CD14-positive monocyte (primary cell): Measurements from ENCODE around the gene PLOD2. TPM values are rescaled to one million over a fixed set of nuclear protein-coding genes. Genes with fewer than 3 reads are reported as not detected.

ENCODE experiments used
- DNase-seq, 3 donors: peaks; one replicate each; pipeline ENCODE4 v3.0.0-alpha.2; 2011 to 2022
- H2AFZ ChIP-seq: 2 replicates; pipeline ENCODE4 v1.6.0; 2012; ENCODE audit warnings: mild to moderate bottlenecking, low read depth, low read length, inconsistent platforms; ENCODE audit not compliant: insufficient read depth, poor library complexity, severe bottlenecking
- H3K27ac ChIP-seq, 2 donors: 1 replicate in 1 of 2; 2 replicates in 1 of 2; pipeline ENCODE4 v1.5.1; 2012 to 2013; ENCODE audit warnings: low read length in 2 of 2, control low read depth in 1 of 2, inconsistent platforms in 1 of 2, low read depth in 1 of 2, mild to moderate bottlenecking in 1 of 2
- H3K27me3 ChIP-seq, 2 donors: one replicate each; pipeline versions ENCODE4 v1.6.0 to v1.6.1; 2011 to 2013; ENCODE audit warnings: low read length in 2 of 2; ENCODE audit not compliant: control insufficient read depth in 2 of 2, insufficient read depth in 2 of 2
- H3K36me3 ChIP-seq, 2 donors: replicated peaks in 1 of 2; 1 replicate in 1 of 2; 2 replicates in 1 of 2; pipeline versions ENCODE4 v1.5.1 to v1.6.1; 2012 to 2013; ENCODE audit warnings: low read length in 2 of 2, control low read depth in 1 of 2, inconsistent platforms in 1 of 2, mild to moderate bottlenecking in 1 of 2; ENCODE audit not compliant: insufficient read depth in 2 of 2, control insufficient read depth in 1 of 2
- H3K4me1 ChIP-seq, 2 donors: 1 replicate in 1 of 2; 2 replicates in 1 of 2; pipeline versions ENCODE4 v1.5.1 to v1.6.1; 2012 to 2013; ENCODE audit warnings: low read length in 2 of 2, control low read depth in 1 of 2, inconsistent platforms in 1 of 2, mild to moderate bottlenecking in 1 of 2, moderate library complexity in 1 of 2; ENCODE audit not compliant: insufficient read depth in 2 of 2, control insufficient read depth in 1 of 2
- H3K4me2 ChIP-seq: replicated peaks from 2 replicates; pipeline ENCODE3; 2012; ENCODE audit warnings: low read length, moderate library complexity, mild to moderate bottlenecking; ENCODE audit not compliant: poor library complexity, severe bottlenecking; ENCODE audit errors: extremely low read depth
- H3K4me3 ChIP-seq, 3 experiments: fragments of 200-600 bp in 1 of 3; sonication (generic) in 1 of 3; replicated peaks in 1 of 3; 1 replicate in 2 of 3; 2 replicates in 1 of 3; pipeline ENCODE4 v1.5.1; 2011 to 2013; ENCODE audit warnings: low read length in 3 of 3, mild to moderate bottlenecking in 3 of 3, control low read depth in 2 of 3, low read depth in 2 of 3, inconsistent platforms in 1 of 3, moderate library complexity in 1 of 3
- H3K79me2 ChIP-seq: 2 replicates; pipeline ENCODE4 v1.6.0; 2012; ENCODE audit warnings: mild to moderate bottlenecking, control low read depth, inconsistent platforms, low read length, moderate library complexity; ENCODE audit not compliant: insufficient read depth
- H3K9ac ChIP-seq: 2 replicates; pipeline ENCODE4 v1.6.0; 2017; ENCODE audit warnings: low read length, mild to moderate bottlenecking; ENCODE audit not compliant: insufficient read depth, poor library complexity, severe bottlenecking
- H3K9me3 ChIP-seq, 2 donors: replicated peaks in 1 of 2; 1 replicate in 1 of 2; 2 replicates in 1 of 2; pipeline versions ENCODE4 v1.5.1 to v1.6.1; 2012 to 2013; ENCODE audit warnings: low read length in 2 of 2, control low read depth in 1 of 2; ENCODE audit not compliant: control insufficient read depth in 1 of 2, insufficient read depth in 1 of 2
- H4K20me1 ChIP-seq: 2 replicates; pipeline ENCODE4 v1.6.0; 2012; ENCODE audit warnings: mild to moderate bottlenecking, low read length, control low read depth, moderate library complexity; ENCODE audit not compliant: insufficient read depth
- H3K27ac Mint-ChIP-seq, 7 donors: one replicate each; pipeline ENCODE4 v1.8.0; 2020; ENCODE audit warnings: mild to moderate bottlenecking in 7 of 7, mixed read lengths in 7 of 7, moderate library complexity in 6 of 7, inconsistent platforms in 2 of 7
- H3K27me3 Mint-ChIP-seq, 3 donors: one replicate each; pipeline ENCODE4 v1.8.0; 2021 to 2022; ENCODE audit warnings: low read depth in 3 of 3, mild to moderate bottlenecking in 3 of 3, mixed read lengths in 3 of 3, moderate library complexity in 3 of 3, inconsistent platforms in 1 of 3
- H3K36me3 Mint-ChIP-seq, 2 donors: one replicate each; pipeline ENCODE4 v1.8.0; 2020; ENCODE audit warnings: mixed read lengths in 2 of 2, inconsistent platforms in 1 of 2, mild to moderate bottlenecking in 1 of 2
- H3K4me1 Mint-ChIP-seq: one replicate; pipeline ENCODE4 v1.8.0; 2020; ENCODE audit warnings: mild to moderate bottlenecking, mixed read lengths
- H3K4me3 Mint-ChIP-seq, 2 donors: one replicate each; pipeline ENCODE4 v1.8.0; 2020; ENCODE audit warnings: mild to moderate bottlenecking in 2 of 2, mixed read lengths in 2 of 2, moderate library complexity in 1 of 2
- H3K9me3 Mint-ChIP-seq, 7 donors: one replicate each; pipeline ENCODE4 v1.8.0; 2020 to 2022; ENCODE audit warnings: mixed read lengths in 7 of 7, mild to moderate bottlenecking in 6 of 7, moderate library complexity in 6 of 7, inconsistent platforms in 2 of 7
- WGBS: methylation state at CpG from one replicate; pipeline ENCODE4 v1.1.5; 2013; ENCODE audit warnings: missing lambda C conversion rate; ENCODE audit not compliant: insufficient coverage; 5-methylcytosine and 5-hydroxymethylcytosine counted together
- intact Hi-C, 2 donors: fragments of 100-400 bp; cut with micrococcal nuclease; formaldehyde crosslinking; loops; one replicate each; pipeline versions ENCODE4 v1.15.0 to v1.15.1; 2023
- polyA plus RNA-seq, 3 donors: library from polyadenylated mRNA; depleted of rRNA in 1 of 3; unstranded in 2 of 3; stranded (reverse) in 1 of 3; fragments of 300-500 nt in 2 of 3; fragments of >200 nt in 1 of 3; fragmentation: Illumina TruSeq in 2 of 3; gene quantifications; 1 replicate in 2 of 3; 2 replicates in 1 of 3; pipeline ENCODE4 v1.2.3, GENCODE V29; 2012 to 2021
- TF ChIP-seq, protein P1 (sequence below): fragments of 200-600 bp; IDR thresholded peaks from one replicate; pipeline ENCODE4 v1.8.0; 2022; ENCODE audit warnings: antibody characterized with exemption, mild to moderate bottlenecking

Gene PLOD2
- polyA plus RNA-seq, 3 donors: not detected

DNA sequence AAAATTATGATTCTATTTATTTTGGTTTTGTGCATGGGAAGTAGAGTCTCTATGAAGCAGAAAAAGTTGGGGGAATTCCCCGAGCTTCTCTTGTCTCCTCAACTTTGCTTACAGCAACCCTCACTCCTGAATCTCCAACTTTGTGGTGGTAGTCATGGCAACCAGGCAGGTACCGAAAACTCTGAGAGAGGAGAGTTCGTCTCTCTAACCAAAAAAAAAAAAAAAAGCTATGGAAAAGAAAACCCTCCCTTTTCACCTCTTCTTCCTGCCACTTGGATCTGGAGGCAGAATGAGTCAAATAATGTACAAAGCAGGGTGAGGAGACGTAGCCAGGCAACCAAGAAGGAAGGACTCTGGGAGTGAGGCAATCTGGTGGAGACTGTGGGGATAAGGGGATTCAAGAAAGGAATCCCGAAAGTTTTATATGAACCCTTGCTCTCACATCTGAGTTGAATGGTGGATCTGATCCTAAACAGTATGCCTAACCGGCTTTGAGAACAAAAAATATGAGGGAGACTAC, 108.1 kb downstream of the PLOD2 start:
- Mint-ChIP-seq H3K27ac (peak overlapping the region in 1 of 7 donors; percentile 53), H3K4me1 (no peaks in the 10 kb centered on the region), H3K27me3 (peaks cover 0 to 1% (median 0%) of the 10 kb centered on the region in 3 donors), H3K4me3 (no peak overlapping the region), H3K36me3 (no peaks in the 10 kb centered on the region), H3K9me3 (peaks cover 0 to 3% (median 1%) of the 10 kb centered on the region in 7 donors)
- Histone ChIP-seq H3K79me2 (no peaks in the 10 kb centered on the region), H3K9ac (no peak overlapping the region), H3K4me1 (no peaks in the 10 kb centered on the region), H3K27me3 (no peaks in the 10 kb centered on the region), H3K36me3 (no peaks in the 10 kb centered on the region), H2AFZ (no peak overlapping the region), H3K4me2 (no peak overlapping the region), H3K27ac (no peak overlapping the region), H3K4me3 (no peak overlapping the region), H3K9me3 (no peaks in the 10 kb centered on the region), H4K20me1 (no peaks in the 10 kb centered on the region)
- no peak for DNase-seq
- WGBS: no CpG with 5 or more reads among the region's 6 CpGs
- TF ChIP-seq, protein P1, sequence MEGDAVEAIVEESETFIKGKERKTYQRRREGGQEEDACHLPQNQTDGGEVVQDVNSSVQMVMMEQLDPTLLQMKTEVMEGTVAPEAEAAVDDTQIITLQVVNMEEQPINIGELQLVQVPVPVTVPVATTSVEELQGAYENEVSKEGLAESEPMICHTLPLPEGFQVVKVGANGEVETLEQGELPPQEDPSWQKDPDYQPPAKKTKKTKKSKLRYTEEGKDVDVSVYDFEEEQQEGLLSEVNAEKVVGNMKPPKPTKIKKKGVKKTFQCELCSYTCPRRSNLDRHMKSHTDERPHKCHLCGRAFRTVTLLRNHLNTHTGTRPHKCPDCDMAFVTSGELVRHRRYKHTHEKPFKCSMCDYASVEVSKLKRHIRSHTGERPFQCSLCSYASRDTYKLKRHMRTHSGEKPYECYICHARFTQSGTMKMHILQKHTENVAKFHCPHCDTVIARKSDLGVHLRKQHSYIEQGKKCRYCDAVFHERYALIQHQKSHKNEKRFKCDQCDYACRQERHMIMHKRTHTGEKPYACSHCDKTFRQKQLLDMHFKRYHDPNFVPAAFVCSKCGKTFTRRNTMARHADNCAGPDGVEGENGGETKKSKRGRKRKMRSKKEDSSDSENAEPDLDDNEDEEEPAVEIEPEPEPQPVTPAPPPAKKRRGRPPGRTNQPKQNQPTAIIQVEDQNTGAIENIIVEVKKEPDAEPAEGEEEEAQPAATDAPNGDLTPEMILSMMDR: no peak
- intact Hi-C loops: no loop called here

DNA sequence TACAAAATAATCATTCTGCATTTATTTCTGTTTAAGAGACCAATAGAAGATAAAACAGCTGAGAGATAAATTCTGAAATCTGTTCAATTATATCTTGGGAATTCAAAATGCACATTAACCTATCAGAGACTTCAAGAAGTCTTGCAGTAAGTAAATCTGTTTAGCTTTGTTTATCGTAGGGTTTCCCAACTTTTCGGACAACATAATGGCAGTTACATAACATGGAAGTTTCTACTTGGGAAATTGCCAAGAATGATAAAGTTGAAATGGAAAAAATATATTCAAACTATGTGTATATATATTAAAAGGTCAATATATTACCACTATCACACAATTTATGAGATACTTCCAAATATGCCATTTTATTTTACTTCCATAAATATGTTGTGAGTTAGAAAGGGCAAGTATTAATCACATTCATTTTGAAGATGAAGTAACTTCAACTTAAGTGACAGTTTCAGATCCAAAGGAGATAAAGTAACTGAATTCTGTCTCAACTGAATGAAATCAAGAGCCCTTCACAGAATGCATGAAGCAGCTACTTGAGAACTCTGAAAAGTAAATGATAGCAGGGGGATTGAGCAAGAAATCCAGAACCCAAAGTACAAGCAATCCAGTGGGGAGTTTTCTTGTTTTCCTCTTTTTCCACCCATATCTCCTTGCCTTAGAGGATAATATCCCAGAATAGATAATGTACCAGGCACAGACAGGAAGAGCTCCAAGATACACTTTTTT, 108.8 kb downstream of the PLOD2 start:
- intact Hi-C loops: no loop called here
- Histone ChIP-seq H3K36me3 (no peaks in the 10 kb centered on the region), H3K27me3 (no peaks in the 10 kb centered on the region), H2AFZ (no peak overlapping the region), H3K27ac (no peak overlapping the region), H4K20me1 (no peaks in the 10 kb centered on the region), H3K4me3 (no peak overlapping the region), H3K4me1 (no peaks in the 10 kb centered on the region), H3K9me3 (no peaks in the 10 kb centered on the region), H3K9ac (no peak overlapping the region), H3K4me2 (no peak overlapping the region), H3K79me2 (no peaks in the 10 kb centered on the region)
- DNase-seq: no peak
- Mint-ChIP-seq H3K27me3 (peaks cover 0 to 1% (median 0%) of the 10 kb centered on the region in 3 donors), H3K4me3 (no peak overlapping the region), H3K9me3 (peaks cover 0 to 3% (median 1%) of the 10 kb centered on the region in 7 donors), H3K4me1 (no peaks in the 10 kb centered on the region), H3K27ac (no peak overlapping the region), H3K36me3 (no peaks in the 10 kb centered on the region)
- TF ChIP-seq, protein P1: no peak
- no CpG with 5 or more reads among the region's 2 CpGs for WGBS
